OCI-LY7 (cell line): ENCODE results near the gene SMC5. TPM values are rescaled to one million over a fixed set of nuclear protein-coding genes. Genes with fewer than 3 reads are reported as not detected.

Experiments
- BruUV-seq: library from RNA; stranded (reverse); fragments of 400-500 nt; replicated peaks from 2 replicates; lab custom pipeline; 2021; lab: Mats Ljungman, UMichigan
- CTCF ChIA-PET: fragments of 300-600 bp; sonication (Branson Sonifier 250); formaldehyde crosslinking; loops from one replicate; lab custom pipeline; 2022; ENCODE audit warnings: antibody characterized with exemption; ENCODE audit not compliant: unreplicated experiment; lab: Charles Lee
- POLR2A ChIA-PET: fragments of 300-600 bp; sonication (Branson Sonifier 250); formaldehyde crosslinking; loops from one replicate; lab custom pipeline; 2022; ENCODE audit warnings: antibody characterized with exemption; lab: Charles Lee
- DNase-seq: peaks from one replicate; pipeline ENCODE4 v3.0.0-alpha.2; 2015; ENCODE audit warnings: low spot score
- H2AFZ ChIP-seq: fragments of 200-600 bp; sonication (generic), shearing (Covaris generic); 2 replicates; pipeline ENCODE4 v1.6.1; 2014; ENCODE audit warnings: mild to moderate bottlenecking, antibody characterized with exemption, low read length, moderate library complexity
- H3K27ac ChIP-seq: fragments of 200-600 bp; sonication (generic); 2 replicates; pipeline ENCODE4 v1.5.1; 2014; ENCODE audit warnings: mixed run types, low read depth, mild to moderate bottlenecking, moderate library complexity, low read length, inconsistent platforms; ENCODE audit not compliant: poor library complexity, severe bottlenecking
- H3K36me3 ChIP-seq: fragments of 200-600 bp; sonication (generic); 2 replicates; pipeline ENCODE4 v1.6.1; 2014; ENCODE audit warnings: mild to moderate bottlenecking, antibody characterized with exemption, low read length, moderate library complexity, mixed read lengths; ENCODE audit not compliant: insufficient read depth
- H3K4me1 ChIP-seq: fragments of 200-600 bp; sonication (generic); 2 replicates; pipeline ENCODE4 v1.5.1; 2014; ENCODE audit warnings: mild to moderate bottlenecking, low read length; ENCODE audit not compliant: insufficient read depth, poor library complexity, severe bottlenecking
- H3K4me2 ChIP-seq: fragments of 200-600 bp; sonication (generic); 2 replicates; pipeline ENCODE4 v1.6.1; 2014; ENCODE audit warnings: mild to moderate bottlenecking, low read length
- H3K4me3 ChIP-seq: fragments of 200-600 bp; sonication (generic); 2 replicates; pipeline ENCODE4 v1.5.1; 2014; ENCODE audit warnings: mild to moderate bottlenecking, low read depth, low read length; ENCODE audit not compliant: poor library complexity, severe bottlenecking
- H3K79me2 ChIP-seq: fragments of 200-600 bp; sonication (generic); 2 replicates; pipeline ENCODE4 v1.6.1; 2016; ENCODE audit warnings: low read depth, mild to moderate bottlenecking, low read length, moderate library complexity, mixed read lengths; ENCODE audit not compliant: insufficient read depth
- H3K9me2 ChIP-seq: fragments of 200-600 bp; sonication (generic); 2 replicates; pipeline ENCODE4 v1.6.1; 2016; ENCODE audit warnings: mild to moderate bottlenecking, low read length, mixed read lengths; ENCODE audit not compliant: insufficient read depth
- H3K9me3 ChIP-seq: fragments of 200-600 bp; sonication (generic); 2 replicates; pipeline ENCODE4 v1.6.1; 2014; ENCODE audit warnings: mild to moderate bottlenecking, mixed run types, low read length, mixed read lengths
- H4K20me1 ChIP-seq: fragments of 200-600 bp; sonication (generic); 2 replicates; pipeline ENCODE4 v1.6.1; 2014; ENCODE audit warnings: mild to moderate bottlenecking, antibody characterized with exemption, low read length, moderate library complexity, mixed read lengths; ENCODE audit not compliant: insufficient read depth
- EZH2phosphoT487 ChIP-seq: fragments of 200-600 bp; sonication (generic); IDR thresholded peaks from 2 replicates; pipeline ENCODE4 v1.6.1; 2018; ENCODE audit warnings: low read depth, borderline replicate concordance, mild to moderate bottlenecking, mixed run types, antibody characterized with exemption, low read length, moderate library complexity, mixed read lengths
- intact Hi-C: fragments of 100-400 bp; cut with micrococcal nuclease; formaldehyde crosslinking; loops from one replicate; pipeline ENCODE4 v1.10.0; 2022; ENCODE audit not compliant: unreplicated experiment
- total RNA-seq, 2 experiments: library from RNA; depleted of rRNA in 1 of 2; stranded (reverse); fragments of >200 nt in 1 of 2; shearing (Covaris generic) in 1 of 2; gene quantifications; 2 replicates each; pipeline ENCODE4 v1.2.3, GENCODE V29; 2014 to 2022
- TF ChIP-seq, protein P1 (sequence below): fragments of 200-600 bp; sonication (generic); conservative IDR thresholded peaks from 2 replicates; pipeline ENCODE4 v1.5.1; 2014; ENCODE audit warnings: mild to moderate bottlenecking, antibody characterized with exemption, low read length, moderate library complexity, mixed read lengths

SMC5 gene
- total RNA-seq, 2 experiments from 2014 or later, result 38.9 to 42.0 TPM

DNA sequence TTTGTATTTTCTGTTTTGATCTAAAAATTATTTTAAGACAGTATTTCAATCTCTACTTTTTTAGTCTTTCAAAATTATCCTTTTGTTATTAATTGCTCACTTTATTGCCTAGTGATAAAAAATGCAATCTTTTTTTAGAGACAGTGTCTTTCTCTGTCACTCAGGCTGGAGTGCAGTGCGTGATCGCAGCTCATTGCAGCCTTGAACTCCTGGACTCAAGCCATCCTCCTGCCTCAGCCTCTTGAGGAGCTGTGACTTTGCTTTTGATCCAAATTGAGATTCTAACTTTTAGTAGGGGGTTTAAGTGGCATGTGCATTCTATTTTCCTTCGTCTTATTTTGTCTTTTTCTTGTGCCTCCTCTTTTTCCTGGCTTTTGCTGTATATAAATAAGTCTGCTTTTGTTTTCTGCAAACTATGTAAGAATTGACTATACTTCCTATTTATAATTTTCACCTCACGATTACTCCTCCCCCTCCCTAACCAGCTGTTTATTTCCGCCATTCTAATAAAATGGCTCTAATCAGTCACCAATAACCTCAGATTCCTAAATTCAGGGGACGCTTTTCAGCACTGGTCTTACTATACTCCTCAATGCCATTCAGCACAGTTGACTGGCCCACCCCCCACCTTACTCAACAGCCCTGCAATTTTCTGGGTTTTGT is 123.4 kb downstream of the SMC5 start:
- intact Hi-C loops, result no loop called here
- Histone ChIP-seq H3K27ac (no peak overlapping the region), H3K9me3 (no peaks in the 10 kb centered on the region), H3K4me1 (no peaks in the 10 kb centered on the region), H3K4me3 (no peak overlapping the region), H3K36me3 (no peaks in the 10 kb centered on the region), H3K4me2 (no peak overlapping the region), H3K9me2 (no peaks in the 10 kb centered on the region), H4K20me1 (no peaks in the 10 kb centered on the region), H2AFZ (no peak overlapping the region), H3K79me2 (no peaks in the 10 kb centered on the region)
- DNase-seq, result no peak
- TF ChIP-seq, protein P1, sequence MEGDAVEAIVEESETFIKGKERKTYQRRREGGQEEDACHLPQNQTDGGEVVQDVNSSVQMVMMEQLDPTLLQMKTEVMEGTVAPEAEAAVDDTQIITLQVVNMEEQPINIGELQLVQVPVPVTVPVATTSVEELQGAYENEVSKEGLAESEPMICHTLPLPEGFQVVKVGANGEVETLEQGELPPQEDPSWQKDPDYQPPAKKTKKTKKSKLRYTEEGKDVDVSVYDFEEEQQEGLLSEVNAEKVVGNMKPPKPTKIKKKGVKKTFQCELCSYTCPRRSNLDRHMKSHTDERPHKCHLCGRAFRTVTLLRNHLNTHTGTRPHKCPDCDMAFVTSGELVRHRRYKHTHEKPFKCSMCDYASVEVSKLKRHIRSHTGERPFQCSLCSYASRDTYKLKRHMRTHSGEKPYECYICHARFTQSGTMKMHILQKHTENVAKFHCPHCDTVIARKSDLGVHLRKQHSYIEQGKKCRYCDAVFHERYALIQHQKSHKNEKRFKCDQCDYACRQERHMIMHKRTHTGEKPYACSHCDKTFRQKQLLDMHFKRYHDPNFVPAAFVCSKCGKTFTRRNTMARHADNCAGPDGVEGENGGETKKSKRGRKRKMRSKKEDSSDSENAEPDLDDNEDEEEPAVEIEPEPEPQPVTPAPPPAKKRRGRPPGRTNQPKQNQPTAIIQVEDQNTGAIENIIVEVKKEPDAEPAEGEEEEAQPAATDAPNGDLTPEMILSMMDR, result no peak
- TF ChIP-seq EZH2phosphoT487, result no peak
- no TSS peak for BruUV-seq
- ChIA-PET CTCF (no interaction called here), POLR2A (interaction anchor here (0.7 kb wide), 2 partner anchors 20 to 35 kb away, joined by 3 read pairs; no protein-coding TSS in a partner anchor)

DNA sequence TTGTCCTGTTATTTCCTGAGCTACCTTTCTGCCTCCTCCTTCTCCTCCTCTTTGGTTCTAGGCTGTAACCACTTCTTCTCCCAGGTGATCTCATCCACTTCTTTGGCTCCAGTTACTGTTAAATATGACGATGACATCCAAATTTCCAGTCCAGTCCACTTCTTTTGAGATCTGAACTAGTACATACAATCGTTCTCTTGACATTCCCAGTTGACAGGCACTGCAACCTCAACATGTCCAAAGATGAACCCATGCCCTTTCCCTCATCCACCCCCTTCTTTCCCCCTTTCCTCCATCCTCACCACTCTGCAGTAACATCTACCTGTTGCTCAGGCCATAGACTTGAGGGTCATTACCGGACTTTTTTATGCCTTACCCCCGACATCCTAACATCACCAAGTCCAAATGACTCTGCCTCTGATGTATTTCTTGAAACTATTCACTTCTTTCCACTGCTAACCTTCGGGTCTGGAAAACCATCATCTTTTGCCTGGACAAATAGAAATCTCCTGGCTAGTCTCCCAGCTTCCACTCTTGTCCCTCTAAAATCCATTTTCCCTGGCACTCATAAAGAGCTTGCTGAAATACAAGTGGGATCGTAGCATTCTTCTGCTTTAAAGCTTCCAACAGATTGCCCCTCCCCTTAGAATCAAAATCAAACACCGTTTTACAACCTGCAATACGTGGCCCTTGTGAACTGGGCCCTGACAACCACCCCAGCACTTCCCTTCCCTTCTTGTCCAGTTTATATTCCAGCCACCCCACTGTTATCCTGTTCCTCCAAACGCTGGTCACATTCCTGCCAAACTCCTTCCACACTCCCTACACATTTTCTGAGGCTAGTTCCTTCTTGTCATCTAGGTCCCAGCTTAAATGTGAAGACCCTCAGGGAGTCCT is 124.2 kb downstream of the SMC5 start:
- Histone ChIP-seq H3K4me3 (no peak overlapping the region), H3K9me2 (no peaks in the 10 kb centered on the region), H3K36me3 (no peaks in the 10 kb centered on the region), H2AFZ (no peak overlapping the region), H4K20me1 (no peaks in the 10 kb centered on the region), H3K27ac (no peak overlapping the region), H3K4me2 (no peak overlapping the region), H3K9me3 (no peaks in the 10 kb centered on the region), H3K4me1 (no peaks in the 10 kb centered on the region), H3K79me2 (no peaks in the 10 kb centered on the region)
- ChIA-PET POLR2A (no interaction called here), CTCF (no interaction called here)
- no TSS peak for BruUV-seq
- intact Hi-C loops, result no loop called here
- DNase-seq, result no peak
- TF ChIP-seq EZH2phosphoT487, result no peak
- TF ChIP-seq, protein P1, result no peak
